IMR-90 (cell line): ENCODE measurements around the gene POTEM. TPM values are rescaled to one million over a fixed set of nuclear protein-coding genes. Genes with fewer than 3 reads are reported as not detected.
"Not testable (repeated sequence)": the region's sequence is repeated elsewhere in the genome, so short reads cannot be mapped to it uniquely, and the experiment has no call there.

Source experiments
- ATAC-seq: fragments of 200-7000 bp; cut with Tn5 transposase; 2 replicates; pipeline ENCODE4 v1.9.1; 2020; ENCODE audit warnings: low read depth, mild to moderate bottlenecking, moderate library complexity
- BruUV-seq: library from RNA; stranded (reverse); fragments of 400-500 nt; replicated peaks from 2 replicates; lab custom pipeline; 2021; lab: Mats Ljungman, UMichigan
- CTCF ChIA-PET: fragments of 300-600 bp; formaldehyde crosslinking; extraction: SDS; loops from one replicate; lab custom pipeline; 2021; ENCODE audit warnings: antibody characterized with exemption; lab: Yijun Ruan, JAX
- POLR2A ChIA-PET: fragments of 300-600 bp; sonication (Branson Sonifier 250); formaldehyde crosslinking; loops from one replicate; lab custom pipeline; 2022; ENCODE audit warnings: antibody characterized with exemption; ENCODE audit not compliant: unreplicated experiment; lab: Charles Lee
- DNase-seq: peaks from one replicate; pipeline ENCODE4 v3.0.0; 2013
- H2AFZ ChIP-seq: replicated peaks from 2 replicates; pipeline ENCODE3; 2013; ENCODE audit warnings: low read length, mild to moderate bottlenecking; ENCODE audit not compliant: poor library complexity
- H2AK5ac ChIP-seq: 2 replicates; pipeline ENCODE4 v1.6.1; 2013; ENCODE audit warnings: low read depth, low read length, inconsistent platforms
- H2AK9ac ChIP-seq: replicated peaks from 2 replicates; pipeline ENCODE3; 2013; ENCODE audit warnings: mild to moderate bottlenecking, low read depth, low read length, moderate library complexity; ENCODE audit not compliant: poor library complexity
- H2BK120ac ChIP-seq: 2 replicates; pipeline ENCODE4 v1.6.1; 2013; ENCODE audit warnings: low read depth, low read length, inconsistent platforms
- H2BK15ac ChIP-seq: 3 replicates; pipeline ENCODE4 v1.6.1; 2013; ENCODE audit warnings: low read depth, low read length, inconsistent platforms
- H2BK20ac ChIP-seq: 2 replicates; pipeline ENCODE4 v1.6.1; 2013; ENCODE audit warnings: low read depth, mild to moderate bottlenecking, inconsistent platforms, low read length, moderate library complexity
- H2BK5ac ChIP-seq: 2 replicates; pipeline ENCODE4 v1.6.1; 2013; ENCODE audit warnings: mild to moderate bottlenecking, low read depth, low read length, inconsistent platforms; ENCODE audit not compliant: poor library complexity, severe bottlenecking
- H3K14ac ChIP-seq: replicated peaks from 2 replicates; pipeline ENCODE4 v1.6.1; 2013; ENCODE audit warnings: low read depth, low read length, inconsistent platforms
- H3K18ac ChIP-seq: 2 replicates; pipeline ENCODE4 v1.6.1; 2013; ENCODE audit warnings: low read depth, low read length, control low read depth
- H3K23ac ChIP-seq: 2 replicates; pipeline ENCODE4 v1.6.1; 2013; ENCODE audit warnings: low read depth, low read length, inconsistent platforms
- H3K27ac ChIP-seq: 2 replicates; pipeline ENCODE4 v1.5.1; 2013; ENCODE audit warnings: mild to moderate bottlenecking, control low read depth, low read length; ENCODE audit not compliant: insufficient read depth
- H3K27me3 ChIP-seq: 2 replicates; pipeline ENCODE4 v1.6.1; 2013; ENCODE audit warnings: low read length; ENCODE audit not compliant: control insufficient read depth, insufficient read depth
- H3K36me3 ChIP-seq: 2 replicates; pipeline ENCODE4 v1.6.1; 2013; ENCODE audit warnings: low read length, mixed read lengths; ENCODE audit not compliant: control insufficient read depth, insufficient read depth
- H3K4ac ChIP-seq: 2 replicates; pipeline ENCODE4 v1.6.1; 2013; ENCODE audit warnings: low read depth, low read length, inconsistent platforms
- H3K4me1 ChIP-seq: 2 replicates; pipeline ENCODE4 v1.6.1; 2013; ENCODE audit warnings: low read length, mixed read lengths; ENCODE audit not compliant: control insufficient read depth, insufficient read depth
- H3K4me2 ChIP-seq: 2 replicates; pipeline ENCODE4 v1.6.1; 2013; ENCODE audit warnings: low read depth, mild to moderate bottlenecking, control low read depth, low read length, moderate library complexity
- H3K4me3 ChIP-seq: 2 replicates; pipeline ENCODE4 v1.5.1; 2013; ENCODE audit warnings: low read depth, mild to moderate bottlenecking, control low read depth, low read length, moderate library complexity; ENCODE audit not compliant: insufficient read depth
- H3K56ac ChIP-seq: 2 replicates; pipeline ENCODE4 v1.6.1; 2013; ENCODE audit warnings: low read length, inconsistent platforms; ENCODE audit not compliant: insufficient read depth; ENCODE audit errors: extremely low read depth
- H3K79me1 ChIP-seq, 2 experiments: 2 replicates each; pipeline ENCODE4 v1.6.1; 2013; ENCODE audit warnings: low read length in 2 of 2, inconsistent platforms in 1 of 2, low read depth in 1 of 2
- H3K9ac ChIP-seq: 2 replicates; pipeline ENCODE4 v1.6.1; 2013; ENCODE audit warnings: low read depth, low read length, control low read depth
- H3K9me1 ChIP-seq: 2 replicates; pipeline ENCODE4 v1.6.1; 2013; ENCODE audit warnings: low read length, inconsistent platforms; ENCODE audit not compliant: insufficient read depth
- H3K9me3 ChIP-seq: 2 replicates; pipeline ENCODE4 v1.6.1; 2013; ENCODE audit warnings: low read length; ENCODE audit not compliant: control insufficient read depth, insufficient read depth
- H4K20me1 ChIP-seq: 2 replicates; pipeline ENCODE4 v1.6.1; 2013; ENCODE audit warnings: low read length, inconsistent platforms; ENCODE audit not compliant: insufficient read depth
- H4K5ac ChIP-seq: 2 replicates; pipeline ENCODE4 v1.6.1; 2013; ENCODE audit warnings: mild to moderate bottlenecking, low read depth, low read length, control low read depth
- H4K8ac ChIP-seq, 2 experiments: 2 replicates each; pipeline ENCODE4 v1.6.1; 2013; ENCODE audit warnings: low read depth in 2 of 2, low read length in 2 of 2, control low read depth in 1 of 2, inconsistent platforms in 1 of 2
- H4K91ac ChIP-seq: 2 replicates; pipeline ENCODE4 v1.6.1; 2013; ENCODE audit warnings: low read depth, low read length, inconsistent platforms; ENCODE audit not compliant: insufficient read depth
- WGBS, 2 experiments: methylation state at CpG; one replicate each; pipeline versions ENCODE4 v1.1.5 to v1.1.7; 2013; ENCODE audit warnings: missing lambda C conversion rate in 2 of 2; ENCODE audit not compliant: insufficient read length in 1 of 2; ENCODE audit errors: extremely low coverage in 2 of 2; 5-methylcytosine and 5-hydroxymethylcytosine counted together
- dilution Hi-C: fragments of 300-500 bp; cut with HindIII; formaldehyde crosslinking; loops from one replicate; pipeline ENCODE4 v1.14.3; 2018; ENCODE audit warnings: low sequenced_read_pairs; ENCODE audit not compliant: unreplicated experiment
- in situ Hi-C: fragments of 300-500 bp; cut with MboI; formaldehyde crosslinking; loops from 3 replicates; pipeline ENCODE4 v1.14.3; 2019; ENCODE audit warnings: low sequenced_read_pairs, inconsistent platforms, mixed read lengths
- intact Hi-C: fragments of 100-400 bp; cut with micrococcal nuclease; formaldehyde crosslinking; loops from 2 replicates; pipeline ENCODE4 v1.10.0; 2022
- polyA plus RNA-seq, 3 experiments: library from polyadenylated mRNA; depleted of rRNA; stranded (reverse); fragments of >200 nt; gene quantifications; 2 replicates each; pipeline ENCODE4 v1.2.3, GENCODE V29; 2012; ENCODE audit warnings: low replicate concordance in 1 of 3
- total RNA-seq: library from RNA; depleted of rRNA; stranded (reverse); fragments of >200 nt; gene quantifications from 2 replicates; pipeline ENCODE4 v1.2.3, GENCODE V29; 2012

Gene POTEM
- total and polyA plus RNA-seq, 2 of the 4 experiments (the other 2 are of a cell fraction), result not detected

DNA sequence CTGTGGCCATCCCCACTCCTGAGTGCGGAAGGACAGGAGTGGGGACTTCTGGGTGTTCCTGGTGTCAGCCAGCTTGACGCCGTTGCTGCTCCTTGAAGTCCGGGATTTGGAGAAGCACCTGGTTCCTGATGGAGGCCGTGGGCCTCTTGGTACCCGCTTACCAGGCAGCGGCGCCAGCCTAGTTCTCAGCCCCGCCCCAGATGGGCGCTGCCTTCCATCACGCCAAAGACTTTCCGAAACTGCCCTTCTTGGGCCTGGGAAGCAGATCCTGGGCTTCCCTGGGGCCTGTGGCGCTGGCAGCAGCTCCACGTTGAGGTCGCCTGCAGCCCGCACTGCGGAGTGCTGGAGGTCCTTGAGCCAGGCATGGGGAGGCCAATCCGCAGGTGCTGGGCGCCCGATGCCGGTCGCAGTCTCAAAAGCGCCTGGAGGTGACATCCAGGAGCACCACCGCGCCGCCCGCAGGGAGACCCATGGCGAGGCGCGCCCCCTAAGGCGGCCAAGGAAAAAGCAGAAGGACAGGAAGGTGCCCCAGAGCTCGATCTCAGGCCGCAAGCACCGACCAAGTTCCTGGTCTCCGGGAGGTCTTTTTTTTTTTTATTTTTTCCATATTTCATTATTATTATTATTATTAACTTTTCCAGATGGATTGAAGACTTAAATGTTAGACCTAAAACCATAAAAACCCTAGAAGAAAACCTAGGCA lies 59.6 kb downstream of the POTEM start:
- dilution Hi-C loops, CTCF ChIA-PET: not testable (repeated sequence)

DNA sequence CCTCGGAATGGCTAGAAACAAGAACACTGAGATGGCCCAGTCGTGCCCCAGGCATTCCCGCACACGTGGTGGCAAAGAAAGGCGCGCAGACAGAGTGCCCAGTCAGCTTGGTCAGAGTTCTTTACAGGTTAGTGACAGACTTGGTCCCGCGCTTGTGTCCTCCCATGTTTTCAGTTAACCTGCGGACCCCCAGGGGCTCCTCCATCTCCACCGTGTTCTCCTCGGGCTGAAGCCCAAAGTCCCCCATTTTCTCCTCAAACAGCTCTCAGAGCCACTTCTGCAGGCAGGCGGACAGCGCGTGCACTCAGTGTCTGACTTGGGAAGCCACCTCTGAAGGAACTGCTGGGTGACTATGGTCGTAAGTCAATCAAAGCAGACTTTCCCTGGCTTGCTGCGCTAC lies 60.7 kb downstream of the POTEM start:
- H3K9me3 ChIP-seq, H3K56ac ChIP-seq, H3K4ac ChIP-seq, H2AK9ac ChIP-seq, H4K5ac ChIP-seq, H4K91ac ChIP-seq, H2BK5ac ChIP-seq, H3K23ac ChIP-seq, H3K18ac ChIP-seq, H4K20me1 ChIP-seq, CTCF ChIA-PET, in situ Hi-C loops, H2BK120ac ChIP-seq, H3K4me3 ChIP-seq, H2BK15ac ChIP-seq, ATAC-seq, H3K9ac ChIP-seq, DNase-seq, BruUV-seq, H2AK5ac ChIP-seq, H3K9me1 ChIP-seq, H2AFZ ChIP-seq, H4K8ac ChIP-seq, H3K14ac ChIP-seq, intact Hi-C loops, H2BK20ac ChIP-seq, dilution Hi-C loops, H3K27ac ChIP-seq, H3K27me3 ChIP-seq, H3K36me3 ChIP-seq, POLR2A ChIA-PET, H3K79me1 ChIP-seq, H3K4me2 ChIP-seq, H3K4me1 ChIP-seq: not testable (repeated sequence)
- no CpG with 5 or more reads among the region's 16 CpGs for WGBS, 2 experiments

More for the DNA sequence above, 59.6 kb downstream of the POTEM start:
- H4K20me1 ChIP-seq, H3K4me1 ChIP-seq, intact Hi-C loops, H2AFZ ChIP-seq, H3K18ac ChIP-seq, H3K4me2 ChIP-seq, DNase-seq, H3K9me1 ChIP-seq, H4K8ac ChIP-seq, H3K4ac ChIP-seq, H3K14ac ChIP-seq, H3K56ac ChIP-seq, H2AK5ac ChIP-seq, H3K9me3 ChIP-seq, BruUV-seq, ATAC-seq, H3K4me3 ChIP-seq, in situ Hi-C loops, H2BK20ac ChIP-seq, H3K27ac ChIP-seq, H4K5ac ChIP-seq, H2BK15ac ChIP-seq, H3K27me3 ChIP-seq, H2AK9ac ChIP-seq, POLR2A ChIA-PET, H3K36me3 ChIP-seq, H3K79me1 ChIP-seq, H3K23ac ChIP-seq, H4K91ac ChIP-seq, H2BK5ac ChIP-seq, H3K9ac ChIP-seq, H2BK120ac ChIP-seq: not testable (repeated sequence)
- no CpG with 5 or more reads among the region's 35 CpGs for WGBS, 2 experiments
